Endothelial cell (in vitro differentiated cells): ENCODE measurements around the gene TMEM132C. TPM values are rescaled to one million over a fixed set of nuclear protein-coding genes. Genes with fewer than 3 reads are reported as not detected.

Experiments used
- DNase-seq: peaks from one replicate; pipeline ENCODE4 v3.0.0; 2021; ENCODE audit warnings: low spot score
- H3K27ac Mint-ChIP-seq: one replicate; pipeline ENCODE4 v1.8.0; 2021; ENCODE audit warnings: mixed read lengths, inconsistent platforms; ENCODE audit not compliant: unreplicated experiment
- H3K27me3 Mint-ChIP-seq: one replicate; pipeline ENCODE4 v1.8.0; 2021; ENCODE audit warnings: mild to moderate bottlenecking, moderate library complexity, mixed read lengths, inconsistent platforms; ENCODE audit not compliant: unreplicated experiment
- H3K36me3 Mint-ChIP-seq: one replicate; pipeline ENCODE4 v1.8.0; 2021; ENCODE audit warnings: mild to moderate bottlenecking, low read depth, mixed read lengths, inconsistent platforms; ENCODE audit not compliant: unreplicated experiment
- H3K4me1 Mint-ChIP-seq: one replicate; pipeline ENCODE4 v1.8.0; 2021; ENCODE audit warnings: mild to moderate bottlenecking, mixed read lengths, inconsistent platforms; ENCODE audit not compliant: unreplicated experiment
- H3K4me3 Mint-ChIP-seq: one replicate; pipeline ENCODE4 v1.8.0; 2021; ENCODE audit warnings: mild to moderate bottlenecking, mixed read lengths, inconsistent platforms; ENCODE audit not compliant: unreplicated experiment
- H3K9me3 Mint-ChIP-seq: one replicate; pipeline ENCODE4 v1.8.0; 2021; ENCODE audit warnings: mixed read lengths, inconsistent platforms; ENCODE audit not compliant: unreplicated experiment
- total RNA-seq: library from RNA; stranded (reverse); fragmentation: NEBNext Ultra II Directional; extraction: Animal tissue kit (Norgen Biotek cat#: 25700); gene quantifications from one replicate; pipeline ENCODE4 v1.2.1, GENCODE V29; 2021; ENCODE audit not compliant: unreplicated experiment
- TF ChIP-seq, protein P1 (sequence below): fragments of 200-600 bp; sonication (generic); IDR thresholded peaks from one replicate; pipeline ENCODE4 v1.5.0; 2021; ENCODE audit warnings: antibody characterized with exemption; ENCODE audit not compliant: unreplicated experiment

Gene TMEM132C
- total RNA-seq, 1 donor from 2014 or later, result not detected

DNA sequence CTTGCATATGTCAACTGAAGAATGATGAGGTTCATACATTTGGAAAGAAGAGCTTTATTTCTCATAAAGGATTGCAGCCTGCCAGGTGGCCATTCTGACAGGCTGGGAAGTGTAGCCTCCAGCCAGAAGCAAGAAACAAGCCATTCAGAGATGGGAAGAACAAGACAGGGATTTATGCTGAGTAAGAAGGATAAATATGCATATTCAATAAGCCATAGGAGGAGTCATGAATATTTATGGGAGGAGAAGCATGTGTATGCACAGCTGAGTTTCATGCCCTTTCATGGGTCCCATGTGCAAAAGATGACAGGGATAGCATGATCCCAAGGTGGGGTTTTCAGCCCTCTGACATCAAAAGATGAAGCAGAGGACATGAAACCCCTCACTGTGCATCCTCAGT, 269.8 kb downstream of the TMEM132C start:
- TF ChIP-seq, protein P1, sequence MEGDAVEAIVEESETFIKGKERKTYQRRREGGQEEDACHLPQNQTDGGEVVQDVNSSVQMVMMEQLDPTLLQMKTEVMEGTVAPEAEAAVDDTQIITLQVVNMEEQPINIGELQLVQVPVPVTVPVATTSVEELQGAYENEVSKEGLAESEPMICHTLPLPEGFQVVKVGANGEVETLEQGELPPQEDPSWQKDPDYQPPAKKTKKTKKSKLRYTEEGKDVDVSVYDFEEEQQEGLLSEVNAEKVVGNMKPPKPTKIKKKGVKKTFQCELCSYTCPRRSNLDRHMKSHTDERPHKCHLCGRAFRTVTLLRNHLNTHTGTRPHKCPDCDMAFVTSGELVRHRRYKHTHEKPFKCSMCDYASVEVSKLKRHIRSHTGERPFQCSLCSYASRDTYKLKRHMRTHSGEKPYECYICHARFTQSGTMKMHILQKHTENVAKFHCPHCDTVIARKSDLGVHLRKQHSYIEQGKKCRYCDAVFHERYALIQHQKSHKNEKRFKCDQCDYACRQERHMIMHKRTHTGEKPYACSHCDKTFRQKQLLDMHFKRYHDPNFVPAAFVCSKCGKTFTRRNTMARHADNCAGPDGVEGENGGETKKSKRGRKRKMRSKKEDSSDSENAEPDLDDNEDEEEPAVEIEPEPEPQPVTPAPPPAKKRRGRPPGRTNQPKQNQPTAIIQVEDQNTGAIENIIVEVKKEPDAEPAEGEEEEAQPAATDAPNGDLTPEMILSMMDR, result no peak
- H3K4me3 Mint-ChIP-seq, result no peak overlapping the region
- no peak overlapping the region for H3K27ac Mint-ChIP-seq
- no peaks in the 10 kb centered on the region for H3K4me1 Mint-ChIP-seq
- DNase-seq, result no peak
- peaks cover 2% of the 10 kb centered on the region for H3K27me3 Mint-ChIP-seq
- H3K9me3 Mint-ChIP-seq, result peaks cover 47% of the 10 kb centered on the region
- H3K36me3 Mint-ChIP-seq, result peaks cover 11% of the 10 kb centered on the region

GRCh38 chr12:128537668-128538067, 270.7 kb downstream of the TMEM132C start:
- DNase-seq, result no peak
- no peaks in the 10 kb centered on the region for H3K4me1 Mint-ChIP-seq
- peaks cover 10% of the 10 kb centered on the region for H3K36me3 Mint-ChIP-seq
- H3K4me3 Mint-ChIP-seq, result no peak overlapping the region
- H3K27ac Mint-ChIP-seq, result no peak overlapping the region
- H3K27me3 Mint-ChIP-seq, result peaks cover 2% of the 10 kb centered on the region
- peaks cover 47% of the 10 kb centered on the region for H3K9me3 Mint-ChIP-seq
- TF ChIP-seq, protein P1, result no peak

DNA sequence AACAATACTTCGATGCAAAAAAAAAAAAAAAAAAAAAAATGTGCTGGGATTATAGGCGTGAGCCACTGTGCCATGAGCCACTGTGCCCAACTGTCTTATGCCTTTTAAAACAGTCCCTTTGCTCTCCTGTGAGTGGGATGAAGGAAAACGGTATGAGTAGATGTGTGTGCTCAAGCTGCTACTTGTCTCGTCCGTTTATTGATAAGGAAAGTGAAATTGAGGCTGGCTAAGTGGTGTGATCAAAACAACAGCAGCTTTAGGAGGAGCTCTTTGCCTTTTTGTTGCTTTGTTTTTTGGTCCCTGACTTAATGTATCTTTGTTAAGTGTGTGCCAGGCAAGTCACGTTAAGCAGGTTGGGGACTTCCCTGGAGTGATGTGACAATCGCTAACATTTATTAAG, 275.9 kb downstream of the TMEM132C start:
- H3K9me3 Mint-ChIP-seq, result peaks cover 48% of the 10 kb centered on the region
- no peak for DNase-seq

DNA sequence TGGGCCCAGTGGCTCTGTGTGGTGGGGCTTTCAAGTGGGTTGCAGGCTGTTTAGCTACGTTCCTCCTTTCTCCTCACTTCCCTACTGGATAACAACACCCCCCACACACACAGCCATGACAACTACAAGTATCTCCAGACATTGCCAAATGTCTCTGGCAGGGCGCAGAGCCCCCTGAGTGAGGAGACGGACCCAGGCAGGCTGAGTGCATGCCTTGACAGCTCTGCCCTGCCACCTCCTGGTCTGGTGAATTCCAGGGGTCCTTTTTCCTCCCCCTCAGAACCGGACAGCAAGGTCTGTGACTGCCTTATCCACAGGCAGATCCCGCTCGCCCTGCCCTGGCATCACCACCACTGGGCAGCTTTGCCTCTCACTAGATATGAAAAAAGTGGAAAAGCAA, 276.5 kb downstream of the TMEM132C start:
- TF ChIP-seq, protein P1, result no peak
- Mint-ChIP-seq H3K36me3 (peaks cover 12% of the 10 kb centered on the region), H3K9me3 (peaks cover 53% of the 10 kb centered on the region)

More for the DNA sequence above, 275.9 kb downstream of the TMEM132C start:
- Mint-ChIP-seq H3K4me3 (peak overlapping the region; percentile 56), H3K36me3 (peaks cover 13% of the 10 kb centered on the region), H3K4me1 (no peaks in the 10 kb centered on the region), H3K27me3 (peaks cover 8% of the 10 kb centered on the region), H3K27ac (no peak overlapping the region)
- TF ChIP-seq, protein P1, result no peak

DNA sequence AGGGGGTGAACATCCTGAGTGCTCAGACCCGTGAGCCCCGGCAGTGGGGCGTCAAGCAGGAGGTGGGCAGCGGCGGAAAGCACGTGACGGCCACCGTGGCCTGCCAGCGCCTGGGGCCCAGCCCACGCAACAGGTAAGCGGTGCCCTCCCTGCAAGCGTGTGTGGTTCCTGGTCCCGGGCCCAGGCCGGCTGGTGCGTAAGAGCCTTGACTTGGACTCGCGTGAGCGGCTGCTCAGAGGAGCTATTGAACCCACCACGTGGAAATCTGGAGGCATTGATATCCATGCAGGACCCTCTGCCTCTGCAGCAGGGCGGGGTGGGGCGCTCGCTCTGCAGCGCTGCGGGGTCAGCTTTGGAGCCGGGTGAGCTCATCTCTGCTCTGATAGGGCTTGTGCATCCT, 277.0 kb downstream of the TMEM132C start:
- H3K4me1 Mint-ChIP-seq, result no peaks in the 10 kb centered on the region
- no peak for DNase-seq
- no peak overlapping the region for H3K27ac Mint-ChIP-seq
- peaks cover 9% of the 10 kb centered on the region for H3K27me3 Mint-ChIP-seq
- H3K9me3 Mint-ChIP-seq, result peaks cover 49% of the 10 kb centered on the region
- TF ChIP-seq, protein P1, result no peak
- peaks cover 10% of the 10 kb centered on the region for H3K36me3 Mint-ChIP-seq
- no peak overlapping the region for H3K4me3 Mint-ChIP-seq

More for the DNA sequence above, 276.5 kb downstream of the TMEM132C start:
- no peak for DNase-seq
- no peaks in the 10 kb centered on the region for H3K4me1 Mint-ChIP-seq
- H3K27me3 Mint-ChIP-seq, result peaks cover 9% of the 10 kb centered on the region
- H3K27ac Mint-ChIP-seq, result no peak overlapping the region
- H3K4me3 Mint-ChIP-seq, result peak overlapping the region; percentile 56
